HCT116 (cell line): Measurements from ENCODE around the gene ACSS1. TPM values are rescaled to one million over a fixed set of nuclear protein-coding genes. Genes with fewer than 3 reads are reported as not detected.

Experiments used
- ATAC-seq: fragments of 200-7000 bp; cut with Tn5 transposase; 2 replicates; pipeline ENCODE4 v1.9.1; 2020; ENCODE audit warnings: mild to moderate bottlenecking, moderate library complexity
- BruUV-seq: library from RNA; stranded (reverse); fragments of 400-500 nt; replicated peaks from 2 replicates; lab custom pipeline; 2021; lab: Mats Ljungman, UMichigan
- CTCF ChIA-PET: fragments of 300-600 bp; sonication (Branson Sonifier 250); formaldehyde crosslinking; loops from one replicate; lab custom pipeline; 2021; ENCODE audit warnings: antibody characterized with exemption; lab: Charles Lee
- POLR2A ChIA-PET: fragments of 300-600, 350-600 bp; sonication (Branson Sonifier 250); formaldehyde crosslinking; loops from one replicate; lab custom pipeline; 2021; ENCODE audit warnings: antibody characterized with exemption; lab: Charles Lee
- RAD21 ChIA-PET, 2 experiments: fragments of 300-600 bp; sonication (Branson Sonifier 250); formaldehyde crosslinking; loops; one replicate each; lab custom pipeline; 2023; ENCODE audit warnings: low total read pairs in 2 of 2; ENCODE audit not compliant: uncharacterized antibody in 2 of 2, unreplicated experiment in 2 of 2, low non-redundant PET in 1 of 2; lab: Charles Lee
- DNase-seq: peaks from one replicate; pipeline ENCODE4 v3.0.0-alpha.2; 2010; ENCODE audit warnings: low read depth, low spot score
- H2AFZ ChIP-seq: fragments of 200-600 bp; shearing (Covaris generic), sonication (generic); 2 replicates; pipeline ENCODE4 v1.6.1; 2017; ENCODE audit warnings: low read depth, mixed run types, mixed read lengths, antibody characterized with exemption, low read length; ENCODE audit not compliant: poor library complexity, severe bottlenecking
- H3K27ac ChIP-seq: 2 replicates; pipeline ENCODE4 v1.5.1; 2012; ENCODE audit warnings: low read depth, low read length
- H3K27me3 ChIP-seq: fragments of 200-600 bp; sonication (generic); 2 replicates; pipeline ENCODE4 v1.6.1; 2016; ENCODE audit warnings: mixed run types, low read length, mixed read lengths; ENCODE audit not compliant: insufficient read depth
- H3K36me3 ChIP-seq, 2 experiments: fragments of 200-500 bp in 1 of 2; fragments of 200-600 bp in 1 of 2; sonication (Bioruptor generic) in 1 of 2; sonication (generic) in 1 of 2; 2 replicates each; pipeline versions ENCODE4 v1.5.1 to v1.6.1; 2014 to 2016; ENCODE audit warnings: low read length in 2 of 2, inconsistent platforms in 1 of 2, mixed read lengths in 1 of 2, mixed run types in 1 of 2; ENCODE audit not compliant: insufficient read depth in 2 of 2, control insufficient read depth in 1 of 2
- H3K4me1 ChIP-seq, 2 experiments: fragments of 200-600 bp in 1 of 2; sonication (generic) in 1 of 2; 2 replicates each; pipeline versions ENCODE4 v1.5.1 to v1.6.1; 2012 to 2017; ENCODE audit warnings: low read length in 2 of 2, inconsistent platforms in 1 of 2, mild to moderate bottlenecking in 1 of 2, mixed read lengths in 1 of 2, mixed run types in 1 of 2, moderate library complexity in 1 of 2; ENCODE audit not compliant: insufficient read depth in 2 of 2, control insufficient read depth in 1 of 2
- H3K4me2 ChIP-seq: fragments of 200-600 bp; sonication (generic); 2 replicates; pipeline ENCODE4 v1.6.1; 2017; ENCODE audit warnings: mixed run types, low read length, mixed read lengths
- H3K4me3 ChIP-seq, 2 experiments: fragments of 200-600 bp in 1 of 2; sonication (generic) in 1 of 2; replicated peaks in 1 of 2; 2 replicates each; pipeline ENCODE4 v1.5.1; 2011 to 2016; ENCODE audit warnings: low read length in 2 of 2, control low read depth in 1 of 2, low read depth in 1 of 2, mild to moderate bottlenecking in 1 of 2, mixed read lengths in 1 of 2, mixed run types in 1 of 2
- H3K79me2 ChIP-seq: fragments of 200-600 bp; sonication (generic); 2 replicates; pipeline ENCODE4 v1.6.1; 2017; ENCODE audit warnings: mild to moderate bottlenecking, mixed run types, low read length, moderate library complexity, mixed read lengths; ENCODE audit not compliant: insufficient read depth
- H3K9ac ChIP-seq: fragments of 200-600 bp; sonication (generic); 2 replicates; pipeline ENCODE4 v1.6.1; 2016; ENCODE audit warnings: low read length, mixed read lengths
- H3K9me2 ChIP-seq: fragments of 200-600 bp; sonication (generic), shearing (Covaris generic); 2 replicates; pipeline ENCODE4 v1.6.1; 2017; ENCODE audit warnings: mixed run types, mild to moderate bottlenecking, moderate library complexity; ENCODE audit not compliant: insufficient read depth
- H3K9me3 ChIP-seq, 2 experiments: fragments of 200-500 bp in 1 of 2; fragments of 200-600 bp in 1 of 2; sonication (Bioruptor generic) in 1 of 2; sonication (generic) in 1 of 2; 2 replicates each; pipeline ENCODE4 v1.6.1; 2014 to 2017; ENCODE audit warnings: low read length in 2 of 2, mixed read lengths in 2 of 2, inconsistent platforms in 1 of 2, low read depth in 1 of 2, mild to moderate bottlenecking in 1 of 2, mixed run types in 1 of 2, moderate library complexity in 1 of 2; ENCODE audit not compliant: control insufficient read depth in 1 of 2, insufficient read depth in 1 of 2
- H4K20me1 ChIP-seq: fragments of 200-600 bp; sonication (generic), shearing (Covaris generic); 2 replicates; pipeline ENCODE4 v1.6.1; 2017; ENCODE audit warnings: mixed run types, mild to moderate bottlenecking, moderate library complexity; ENCODE audit not compliant: insufficient read depth
- EGR1 ChIP-seq: IDR thresholded peaks from 2 replicates; pipeline ENCODE4 v1.6.1; 2012; ENCODE audit warnings: low read depth
- EZH2phosphoT487 ChIP-seq: fragments of 200-600 bp; IDR thresholded peaks from 2 replicates; pipeline ENCODE4 v1.6.1; 2018; ENCODE audit warnings: antibody characterized with exemption, borderline replicate concordance
- JUND ChIP-seq: IDR thresholded peaks from 2 replicates; pipeline ENCODE4 v1.6.1; 2012
- SIN3A ChIP-seq: IDR thresholded peaks from 2 replicates; pipeline ENCODE4 v1.6.1; 2012; ENCODE audit warnings: low read depth
- SP1 ChIP-seq: IDR thresholded peaks from 2 replicates; pipeline ENCODE4 v1.6.1; 2012; ENCODE audit warnings: low read depth
- TCF7L2 ChIP-seq: IDR thresholded peaks from 2 replicates; pipeline ENCODE4 v1.7.0; 2011; ENCODE audit warnings: borderline replicate concordance, inconsistent platforms; ENCODE audit not compliant: insufficient read depth, insufficient read length; ENCODE audit errors: extremely low read depth
- intact Hi-C: fragments of 100-400 bp; cut with micrococcal nuclease; formaldehyde crosslinking; loops from 2 replicates; pipeline ENCODE4 v1.10.0; 2022
- total RNA-seq: library from RNA; stranded (reverse); gene quantifications from one replicate; pipeline ENCODE4 v1.2.1, GENCODE V29; 2021; ENCODE audit not compliant: unreplicated experiment
- TF ChIP-seq, protein P1 (sequence below): IDR thresholded peaks from 2 replicates; pipeline ENCODE4 v1.6.1; 2012; ENCODE audit warnings: low read depth

Gene ACSS1
- total RNA-seq, 1 experiment from 2014 or later, result 0.27 TPM

DNA sequence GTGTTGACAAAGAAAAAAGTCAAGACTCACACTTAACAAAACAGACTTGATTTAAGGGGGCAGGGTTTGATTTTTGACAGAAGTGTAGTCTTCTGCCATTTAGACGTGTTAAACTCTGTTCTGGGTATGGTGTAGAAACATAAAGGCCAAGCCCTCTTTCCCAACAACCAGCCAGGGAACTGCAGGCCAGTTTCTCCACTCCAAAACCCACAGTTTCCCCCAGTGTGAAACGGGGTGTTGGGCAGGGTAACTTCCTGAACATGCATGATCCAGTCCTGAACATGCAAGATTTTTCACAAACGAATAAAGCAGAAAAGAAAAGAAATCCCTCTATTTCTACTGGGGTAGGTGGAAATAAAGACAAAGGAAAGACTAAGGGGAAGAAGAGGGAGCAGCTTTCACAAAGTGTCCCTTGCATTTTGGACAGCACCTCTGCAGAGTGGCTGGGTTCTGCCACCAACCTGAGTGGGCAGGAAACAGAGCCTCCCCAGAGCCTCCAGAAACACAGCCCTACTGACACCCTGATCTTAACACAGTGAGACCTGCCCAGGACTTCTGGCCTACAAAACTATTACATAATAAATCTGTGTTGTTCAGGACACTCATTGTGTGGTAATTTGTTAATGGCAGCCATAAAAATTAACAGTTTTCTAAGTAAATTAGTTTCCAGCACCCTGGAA lies 72.8 kb downstream of the ACSS1 start:
- BruUV-seq, result no TSS peak
- CTCF ChIA-PET, result no interaction called here
- RAD21 ChIA-PET, result no interaction called here
- intact Hi-C loops, result no loop called here
- Histone ChIP-seq H3K4me2 (no peak overlapping the region), H3K4me3 (no peak overlapping the region), H3K36me3 (peaks cover 7 to 11% of the 10 kb centered on the region in 2 experiments; a peak in 3 of 4 replicates), H3K79me2 (peaks cover 80% of the 10 kb centered on the region), H3K4me1 (no peaks in the 10 kb centered on the region), H3K9me2 (no peaks in the 10 kb centered on the region), H3K27ac (no peak overlapping the region), H4K20me1 (no peaks in the 10 kb centered on the region), H3K27me3 (no peaks in the 10 kb centered on the region), H2AFZ (no peak overlapping the region), H3K9ac (no peak overlapping the region), H3K9me3 (no peaks in the 10 kb centered on the region; a peak in 1 of 4 replicates)
- TF ChIP-seq JUND, result no peak
- TF ChIP-seq EZH2phosphoT487, result no peak
- TF ChIP-seq EGR1, result no peak
- no peak for TF ChIP-seq SP1
- no peak for TF ChIP-seq TCF7L2
- TF ChIP-seq, protein P1, sequence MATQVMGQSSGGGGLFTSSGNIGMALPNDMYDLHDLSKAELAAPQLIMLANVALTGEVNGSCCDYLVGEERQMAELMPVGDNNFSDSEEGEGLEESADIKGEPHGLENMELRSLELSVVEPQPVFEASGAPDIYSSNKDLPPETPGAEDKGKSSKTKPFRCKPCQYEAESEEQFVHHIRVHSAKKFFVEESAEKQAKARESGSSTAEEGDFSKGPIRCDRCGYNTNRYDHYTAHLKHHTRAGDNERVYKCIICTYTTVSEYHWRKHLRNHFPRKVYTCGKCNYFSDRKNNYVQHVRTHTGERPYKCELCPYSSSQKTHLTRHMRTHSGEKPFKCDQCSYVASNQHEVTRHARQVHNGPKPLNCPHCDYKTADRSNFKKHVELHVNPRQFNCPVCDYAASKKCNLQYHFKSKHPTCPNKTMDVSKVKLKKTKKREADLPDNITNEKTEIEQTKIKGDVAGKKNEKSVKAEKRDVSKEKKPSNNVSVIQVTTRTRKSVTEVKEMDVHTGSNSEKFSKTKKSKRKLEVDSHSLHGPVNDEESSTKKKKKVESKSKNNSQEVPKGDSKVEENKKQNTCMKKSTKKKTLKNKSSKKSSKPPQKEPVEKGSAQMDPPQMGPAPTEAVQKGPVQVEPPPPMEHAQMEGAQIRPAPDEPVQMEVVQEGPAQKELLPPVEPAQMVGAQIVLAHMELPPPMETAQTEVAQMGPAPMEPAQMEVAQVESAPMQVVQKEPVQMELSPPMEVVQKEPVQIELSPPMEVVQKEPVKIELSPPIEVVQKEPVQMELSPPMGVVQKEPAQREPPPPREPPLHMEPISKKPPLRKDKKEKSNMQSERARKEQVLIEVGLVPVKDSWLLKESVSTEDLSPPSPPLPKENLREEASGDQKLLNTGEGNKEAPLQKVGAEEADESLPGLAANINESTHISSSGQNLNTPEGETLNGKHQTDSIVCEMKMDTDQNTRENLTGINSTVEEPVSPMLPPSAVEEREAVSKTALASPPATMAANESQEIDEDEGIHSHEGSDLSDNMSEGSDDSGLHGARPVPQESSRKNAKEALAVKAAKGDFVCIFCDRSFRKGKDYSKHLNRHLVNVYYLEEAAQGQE, result no peak
- no peak for TF ChIP-seq SIN3A
- POLR2A ChIA-PET, result no interaction called here
- ATAC-seq (no peak), DNase-seq (no peak)
